HG02840 (cell line): ENCODE measurements around the gene PCGF6.
"Not testable (repeated sequence)": the region's sequence is repeated elsewhere in the genome, so short reads cannot be mapped to it uniquely, and the experiment has no call there.

Source experiments
- ATAC-seq: cut with Tn5 transposase; IDR thresholded peaks from one replicate; pipeline ENCODE4 v1.9.1; 2021; ENCODE audit warnings: mild to moderate bottlenecking, moderate library complexity, moderate number of reproducible peaks; ENCODE audit not compliant: unreplicated experiment, low FRiP score

The PCGF6 gene

GRCh38 chr10:103262229-103262628 is 88.7 kb downstream of the PCGF6 start:
- no peak for ATAC-seq

- no peak for ATAC-seq
Observed at GRCh38 chr10:103259989-103260388, 91.0 kb downstream of the PCGF6 start.

- ATAC-seq = not testable (repeated sequence)
Observed at GRCh38 chr10:103258928-103259327, 92.0 kb downstream of the PCGF6 start.

GRCh38 chr10:103257812-103258211 is 93.1 kb downstream of the PCGF6 start:
- no peak for ATAC-seq

- no peak for ATAC-seq
Observed at GRCh38 chr10:103256613-103257012, 94.3 kb downstream of the PCGF6 start.

GRCh38 chr10:103254538-103255325 is 96.2 kb downstream of the PCGF6 start:
- no peak for ATAC-seq

DNA sequence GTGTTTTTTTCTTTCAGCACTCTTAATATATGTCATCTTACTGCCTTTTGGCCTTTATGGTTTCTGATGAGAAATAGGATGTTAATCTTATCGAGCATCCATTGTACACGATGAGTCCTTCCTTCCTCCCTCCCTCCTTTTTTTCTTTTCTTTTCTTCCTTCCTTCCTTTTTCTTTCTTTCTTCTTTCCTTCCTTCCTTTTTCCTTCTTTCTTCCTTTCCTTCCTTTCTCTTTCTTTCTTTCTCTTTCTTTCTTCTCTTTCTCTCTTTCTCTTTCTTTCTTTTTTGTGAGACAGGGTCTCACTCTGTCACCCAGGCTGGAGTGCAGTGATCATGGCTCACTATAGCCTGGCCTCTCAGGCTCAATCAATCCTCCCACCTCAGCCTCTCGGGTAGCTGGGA is 96.8 kb downstream of the PCGF6 start:
- no peak for ATAC-seq
